DMS153 treated with DMSO at 0.1 percent for 48 hours (cell line): ENCODE results near the gene MTHFD1.

Source experiments
- DNase-seq: peaks from one replicate; lab custom pipeline; 2025; ENCODE audit not compliant: unreplicated experiment; lab: John Stamatoyannopoulos, UW

The MTHFD1 gene

GRCh38 chr14:64488590-64489099, 100.5 kb downstream of the MTHFD1 start:
- no peak for DNase-seq

- no peak for DNase-seq
Measured at GRCh38 chr14:64491637-64492036, 103.5 kb downstream of the MTHFD1 start.

- DNase-seq = no peak
Measured at GRCh38 chr14:64493455-64493854, 105.3 kb downstream of the MTHFD1 start.

GRCh38 chr14:64495252-64495651, 107.1 kb downstream of the MTHFD1 start:
- no peak for DNase-seq

GRCh38 chr14:64496764-64497163, 108.6 kb downstream of the MTHFD1 start:
- no peak for DNase-seq

- no peak for DNase-seq
Measured at GRCh38 chr14:64500088-64500487, 111.9 kb downstream of the MTHFD1 start.

- DNase-seq = no peak
Measured at GRCh38 chr14:64501411-64502171, 113.4 kb downstream of the MTHFD1 start.

GRCh38 chr14:64502456-64502855, 114.3 kb downstream of the MTHFD1 start:
- DNase-seq = no peak

- DNase-seq = peak; percentile 24
Measured at GRCh38 chr14:64502887-64503433, 114.8 kb downstream of the MTHFD1 start.

- DNase-seq = peak; percentile 58
Measured at GRCh38 chr14:64503434-64504309, 115.5 kb downstream of the MTHFD1 start, which contains the start of gene ZBTB25. ZBTB25 (minus strand) TSS chr14:64503838; CDS start chr14:64490533, 13,305 bp downstream.

GRCh38 chr14:64504310-64504896, 116.2 kb downstream of the MTHFD1 start, which contains the start of gene ZBTB1:
ZBTB1 (plus strand) TSS chr14:64504770; CDS start chr14:64521505, 16,735 bp downstream.
- peak; percentile 70 for DNase-seq

GRCh38 chr14:64504897-64505794, 117.0 kb downstream of the MTHFD1 start:
- DNase-seq = peak; percentile 71

- no peak for DNase-seq
Measured at GRCh38 chr14:64506721-64507120, 118.6 kb downstream of the MTHFD1 start.

GRCh38 chr14:64507376-64508156, 119.4 kb downstream of the MTHFD1 start:
- DNase-seq = no peak

GRCh38 chr14:64508215-64508776, 120.1 kb downstream of the MTHFD1 start:
- no peak for DNase-seq

GRCh38 chr14:64509036-64509435, 120.9 kb downstream of the MTHFD1 start:
- DNase-seq = no peak
